SJSA1 (cell line): ENCODE results near the gene CDX2. TPM values are rescaled to one million over a fixed set of nuclear protein-coding genes. Genes with fewer than 3 reads are reported as not detected.

Experiments
- DNase-seq, 2 experiments: peaks; one replicate each; pipeline ENCODE4 v3.0.0-alpha.2; 2015 to 2020; ENCODE audit warnings: low spot score in 2 of 2, low read depth in 1 of 2
- H3K27ac ChIP-seq: fragments of 250-450 bp; sonication (Bioruptor Pico); 2 replicates; pipeline ENCODE4 v1.5.1; 2020; ENCODE audit warnings: mild to moderate bottlenecking, moderate library complexity
- H3K27me3 ChIP-seq: fragments of 250-450 bp; sonication (Bioruptor Pico); replicated peaks from 2 replicates; pipeline ENCODE4 v1.5.1; 2020; ENCODE audit warnings: mild to moderate bottlenecking, moderate library complexity
- H3K36me3 ChIP-seq: fragments of 250-450 bp; sonication (Bioruptor Pico); 2 replicates; pipeline ENCODE4 v1.5.1; 2020; ENCODE audit warnings: mild to moderate bottlenecking
- H3K4me1 ChIP-seq: fragments of 250-450 bp; sonication (Bioruptor Pico); replicated peaks from 2 replicates; pipeline ENCODE4 v1.6.1; 2021; ENCODE audit warnings: mild to moderate bottlenecking
- H3K4me3 ChIP-seq: fragments of 250-450 bp; sonication (Bioruptor Pico); 2 replicates; pipeline ENCODE4 v1.5.1; 2020; ENCODE audit warnings: mild to moderate bottlenecking
- H3K9me3 ChIP-seq: fragments of 250-450 bp; sonication (Bioruptor Pico); replicated peaks from 2 replicates; pipeline ENCODE4 v1.5.1; 2020; ENCODE audit warnings: mild to moderate bottlenecking
- total RNA-seq: library from RNA; depleted of rRNA; stranded (reverse); fragments of >200 nt; shearing (Covaris generic); gene quantifications from 2 replicates; pipeline ENCODE4 v1.2.3, GENCODE V29; 2014

The CDX2 gene
- total RNA-seq, 1 experiment from 2014 or later: not detected

GRCh38 chr13:27953676-27954405 is 15.3 kb downstream of the CDX2 start:
- H3K27me3 ChIP-seq: peaks cover 43% of the 10 kb centered on the region
- H3K4me3 ChIP-seq: peak overlapping the region; percentile 26
- peaks cover 11% of the 10 kb centered on the region for H3K4me1 ChIP-seq
- no peaks in the 10 kb centered on the region; the same call in 1 of the 2 replicates for H3K9me3 ChIP-seq
- no peak overlapping the region for H3K27ac ChIP-seq
- no peaks in the 10 kb centered on the region for H3K36me3 ChIP-seq
- DNase-seq: peak in 1 of 2 experiments; percentile 42

GRCh38 chr13:27952876-27953675 is 16.0 kb downstream of the CDX2 start:
- Histone ChIP-seq H3K27ac (no peak overlapping the region), H3K36me3 (no peaks in the 10 kb centered on the region), H3K4me3 (no peak overlapping the region), H3K27me3 (peaks cover 38% of the 10 kb centered on the region), H3K4me1 (peaks cover 11% of the 10 kb centered on the region), H3K9me3 (no peaks in the 10 kb centered on the region; the same call in 1 of the 2 replicates)
- no peak for DNase-seq

- Histone ChIP-seq H3K9me3 (0 out of 2 replicates have a peak, but pooled peaks cover 3% of the 10 kb centered on the region), H3K27me3 (no peaks in the 10 kb centered on the region), H3K4me1 (no peaks in the 10 kb centered on the region), H3K27ac (no peak overlapping the region), H3K4me3 (no peak overlapping the region), H3K36me3 (no peaks in the 10 kb centered on the region)
- DNase-seq: no peak
These were observed 26.1 kb downstream of the CDX2 start for GRCh38 chr13:27942972-27943371.

GRCh38 chr13:27933580-27934328 is 35.4 kb downstream of the CDX2 start:
- peaks cover 29% of the 10 kb centered on the region for H3K27me3 ChIP-seq
- H3K4me3 ChIP-seq: no peak overlapping the region
- no peaks in the 10 kb centered on the region for H3K9me3 ChIP-seq
- no peak for DNase-seq
- H3K36me3 ChIP-seq: no peaks in the 10 kb centered on the region
- no peak overlapping the region for H3K27ac ChIP-seq
- H3K4me1 ChIP-seq: no peaks in the 10 kb centered on the region

DNA sequence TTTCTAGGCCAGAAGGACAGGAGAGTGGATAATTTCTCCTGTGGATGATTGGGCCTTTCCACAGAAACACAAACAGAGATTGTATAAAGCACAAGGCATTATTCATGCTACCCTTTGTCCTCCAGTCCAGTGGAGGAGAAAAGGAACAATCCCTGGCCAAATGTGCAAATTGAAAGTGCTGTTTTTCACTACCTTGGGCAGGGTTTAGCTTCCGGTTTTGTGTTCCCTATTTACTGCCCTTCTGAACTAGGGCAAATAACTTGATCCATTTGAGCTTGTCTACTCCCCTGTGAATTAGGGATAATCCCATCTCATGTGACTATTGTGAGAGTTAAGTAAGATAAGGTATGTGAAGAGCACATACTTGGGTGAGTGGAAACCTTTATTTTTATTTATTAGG is 36.0 kb downstream of the CDX2 start:
- no peak for DNase-seq

DNA sequence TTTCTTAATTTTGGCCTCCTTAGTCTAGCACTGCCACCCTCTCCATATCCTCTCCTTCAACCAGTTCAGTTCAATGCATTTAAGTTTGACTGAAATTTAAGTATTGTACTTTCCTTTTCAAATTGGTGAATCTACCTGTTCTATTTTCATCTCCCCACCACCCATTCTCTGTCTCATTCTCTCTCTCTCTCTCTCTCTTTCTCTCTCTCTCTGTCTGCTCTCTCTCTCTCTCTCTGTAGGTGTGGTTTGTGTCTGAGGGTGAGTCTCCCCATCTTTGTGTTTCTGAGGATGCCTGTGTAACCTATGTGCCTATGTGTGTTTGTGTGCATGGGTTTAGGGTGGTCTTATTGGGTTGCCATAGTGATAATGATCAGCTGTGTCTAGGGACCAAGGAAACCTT is 39.2 kb downstream of the CDX2 start:
- H3K4me1 ChIP-seq: no peaks in the 10 kb centered on the region
- DNase-seq: no peak
- H3K9me3 ChIP-seq: no peaks in the 10 kb centered on the region
- H3K36me3 ChIP-seq: no peaks in the 10 kb centered on the region
- H3K27ac ChIP-seq: no peak overlapping the region
- no peak overlapping the region for H3K4me3 ChIP-seq
- H3K27me3 ChIP-seq: peaks cover 61% of the 10 kb centered on the region

More for the DNA sequence above, 36.0 kb downstream of the CDX2 start:
- H3K9me3 ChIP-seq: no peaks in the 10 kb centered on the region
- no peak overlapping the region for H3K4me3 ChIP-seq
- H3K27ac ChIP-seq: no peak overlapping the region
- H3K27me3 ChIP-seq: peaks cover 35% of the 10 kb centered on the region
- no peaks in the 10 kb centered on the region for H3K36me3 ChIP-seq
- H3K4me1 ChIP-seq: no peaks in the 10 kb centered on the region

GRCh38 chr13:27928805-27929753 is 40.0 kb downstream of the CDX2 start:
- DNase-seq: no peak
- Histone ChIP-seq H3K4me1 (no peaks in the 10 kb centered on the region), H3K4me3 (no peak overlapping the region), H3K36me3 (no peaks in the 10 kb centered on the region), H3K27me3 (peaks cover 67% of the 10 kb centered on the region), H3K9me3 (no peaks in the 10 kb centered on the region), H3K27ac (no peak overlapping the region)

GRCh38 chr13:27928353-27928804 is 40.7 kb downstream of the CDX2 start:
- Histone ChIP-seq H3K9me3 (no peaks in the 10 kb centered on the region), H3K27me3 (peaks cover 74% of the 10 kb centered on the region), H3K4me1 (no peaks in the 10 kb centered on the region), H3K4me3 (no peak overlapping the region), H3K27ac (no peak overlapping the region), H3K36me3 (no peaks in the 10 kb centered on the region)
- no peak for DNase-seq

DNA sequence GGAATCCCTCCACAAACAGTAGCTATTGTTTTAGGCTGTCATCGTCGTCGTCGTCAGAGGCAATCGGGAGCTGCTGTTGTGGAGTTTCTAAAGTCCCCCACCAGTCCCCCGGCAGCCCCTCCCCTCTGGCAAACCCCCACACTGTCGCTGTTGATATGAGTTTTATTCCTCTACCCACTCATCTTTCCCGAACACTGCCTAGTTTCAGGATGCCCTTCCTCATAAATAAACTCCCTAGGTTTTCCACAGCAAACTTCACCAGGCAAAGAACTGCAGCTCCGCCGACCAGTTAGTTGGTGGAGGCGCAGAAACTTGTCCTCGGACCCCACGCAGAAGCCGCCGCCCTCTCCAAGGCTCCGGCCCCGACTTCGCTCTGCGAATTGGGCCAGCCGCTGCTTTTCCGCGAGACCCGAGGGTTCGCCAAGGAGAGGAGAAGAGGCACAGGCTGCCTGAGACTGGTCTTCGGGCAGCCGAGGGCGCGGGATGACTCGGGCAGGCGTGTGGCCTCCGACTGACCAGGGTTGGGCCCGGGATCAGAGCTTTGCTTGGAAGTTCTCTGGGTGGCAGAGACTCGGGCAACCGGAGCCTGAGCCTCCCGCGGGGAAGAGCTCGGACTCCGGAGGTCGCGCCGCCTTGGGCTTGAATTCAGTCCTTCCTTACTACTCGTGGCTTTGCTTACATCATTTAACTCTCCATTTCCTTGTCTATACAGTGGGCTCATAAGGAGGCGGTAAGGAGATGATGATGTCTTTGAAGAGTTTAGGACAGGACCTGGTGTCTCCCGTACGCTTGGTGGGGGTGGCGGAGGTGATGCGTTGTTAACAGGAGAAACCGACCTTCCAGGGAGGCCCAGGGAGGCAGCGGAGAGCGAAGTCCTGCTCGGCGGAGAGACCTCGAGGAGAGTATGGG is 41.4 kb downstream of the CDX2 start:
- H3K36me3 ChIP-seq: no peaks in the 10 kb centered on the region
- no peak for DNase-seq
- no peaks in the 10 kb centered on the region for H3K4me1 ChIP-seq
- H3K27me3 ChIP-seq: peaks cover 81% of the 10 kb centered on the region
- H3K9me3 ChIP-seq: no peaks in the 10 kb centered on the region
- no peak overlapping the region for H3K27ac ChIP-seq
- no peak overlapping the region for H3K4me3 ChIP-seq

- Histone ChIP-seq H3K27me3 (peaks cover 90% of the 10 kb centered on the region), H3K4me3 (no peak overlapping the region), H3K4me1 (no peaks in the 10 kb centered on the region), H3K36me3 (no peaks in the 10 kb centered on the region), H3K27ac (no peak overlapping the region), H3K9me3 (no peaks in the 10 kb centered on the region)
- DNase-seq: no peak
These were observed 42.3 kb downstream of the CDX2 start for GRCh38 chr13:27926644-27927434.

DNA sequence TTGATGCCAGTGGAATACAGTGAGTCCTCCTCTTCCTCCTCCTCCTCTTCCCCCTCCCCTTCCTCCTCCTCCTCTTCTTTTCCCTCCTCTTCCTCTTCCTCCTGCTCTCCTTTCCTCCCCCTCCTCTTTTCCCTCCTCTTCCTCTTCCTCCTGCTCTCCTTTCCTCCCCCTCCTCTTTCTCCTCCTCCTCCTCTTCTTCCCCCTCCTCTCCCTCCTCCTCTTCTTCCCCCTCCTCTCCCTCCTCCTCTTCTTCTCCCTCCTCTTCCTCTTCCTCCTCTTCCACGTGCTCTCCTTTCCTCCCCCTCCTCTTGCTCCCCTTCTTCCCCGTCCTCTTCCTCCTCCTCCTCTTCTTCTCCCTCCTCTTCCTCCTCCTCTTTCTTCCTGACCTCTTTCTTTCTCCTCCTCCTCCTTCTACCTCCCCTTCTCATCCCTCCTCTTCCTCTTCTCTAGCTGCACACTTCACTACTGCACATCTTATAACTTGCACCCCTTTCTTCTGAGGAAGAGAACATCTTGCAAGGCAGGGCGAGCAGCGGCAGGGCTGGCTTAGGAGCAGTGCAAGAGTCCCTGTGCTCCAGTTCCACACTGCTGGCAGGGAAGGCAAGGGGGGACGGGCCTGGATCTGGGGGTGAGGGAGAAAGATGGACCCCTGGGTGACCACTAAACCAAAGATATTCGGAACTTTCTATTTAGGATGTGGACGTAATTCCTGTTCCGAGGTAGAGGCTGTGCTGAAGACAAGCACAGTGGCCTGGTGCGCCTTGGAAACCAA is 43.7 kb downstream of the CDX2 start:
- no peaks in the 10 kb centered on the region for H3K36me3 ChIP-seq
- H3K4me3 ChIP-seq: no peak overlapping the region

More for the DNA sequence above, 43.7 kb downstream of the CDX2 start:
- no peak overlapping the region for H3K27ac ChIP-seq
- no peaks in the 10 kb centered on the region for H3K9me3 ChIP-seq
- DNase-seq: no peak
- peaks cover 9% of the 10 kb centered on the region for H3K4me1 ChIP-seq
- peaks cover 92% of the 10 kb centered on the region for H3K27me3 ChIP-seq
